ENCODE results near the gene KCNH3. TPM values are rescaled to one million over a fixed set of nuclear protein-coding genes. Genes with fewer than 3 reads are reported as not detected.

Gene KCNH3
- total and polyA plus RNA-seq, 2 of the 4 experiments (the other 2 are of a cell fraction): 0.10 TPM; not detected in 1

GRCh38 chr12:49545815-49546214, 7.0 kb downstream of the KCNH3 start (continued):
- TF ChIP-seq RCOR1 (IDR thresholded peaks at IDR 0.05; ENCODE audit: insufficient replicate concordance, low read length): no peak

- TF ChIP-seq SMC3 (IDR thresholded peaks at IDR 0.05; ENCODE audit: low read depth, low read length) (no peak), CHD1 (IDR thresholded peaks at IDR 0.05; ENCODE audit: low read depth, low read length) (no peak), MAZ (IDR thresholded peaks at IDR 0.05; ENCODE audit: borderline replicate concordance, low read depth, low read length) (no peak), RAD21 (IDR thresholded peaks at IDR 0.05; ENCODE audit: low read length) (no peak), CEBPB (IDR thresholded peaks at IDR 0.05; ENCODE audit: low read depth, low read length) (no peak), RFX5 (IDR thresholded peaks at IDR 0.05; ENCODE audit: low read depth, low read length) (no peak), FOS (IDR thresholded peaks at IDR 0.05; ENCODE audit: low read depth, low read length) (no peak)
- Histone ChIP-seq H2AK9ac (replicated peaks; ENCODE audit: low read depth, low read length, poor library complexity) (no peak overlapping the region), H3K4ac (ENCODE audit: low read depth, low read length) (no peak overlapping the region), H3K14ac (replicated peaks; ENCODE audit: low read depth, low read length) (no peak overlapping the region), H3K36me3 (ENCODE audit: control insufficient read depth, insufficient read depth, low read length) (no peaks in the 10 kb centered on the region), H3K9ac (ENCODE audit: low read depth, low read length) (no peak overlapping the region), H3K56ac (ENCODE audit: extremely low read depth, insufficient read depth, low read length) (no peak overlapping the region), H3K4me2 (ENCODE audit: low read depth, low read length) (no peak overlapping the region), H2BK15ac (ENCODE audit: low read depth, low read length) (no peak overlapping the region), H2AFZ (replicated peaks; ENCODE audit: low read length, poor library complexity) (no peak overlapping the region), H3K27ac (ENCODE audit: insufficient read depth, low read length) (no peak overlapping the region), H4K20me1 (ENCODE audit: insufficient read depth, low read length) (no peaks in the 10 kb centered on the region), H3K9me1 (ENCODE audit: insufficient read depth, low read length) (no peaks in the 10 kb centered on the region), H4K91ac (ENCODE audit: insufficient read depth, low read depth, low read length) (no peak overlapping the region), H3K18ac (ENCODE audit: low read depth, low read length) (no peak overlapping the region), H3K23ac (ENCODE audit: low read depth, low read length) (no peak overlapping the region), H4K5ac (ENCODE audit: low read depth, low read length) (no peak overlapping the region), H3K4me1 (ENCODE audit: control insufficient read depth, insufficient read depth, low read length) (peaks cover 3% of the 10 kb centered on the region; the same call in 1 of the 2 replicates), H3K27me3 (ENCODE audit: control insufficient read depth, insufficient read depth, low read length) (peaks cover 81% of the 10 kb centered on the region), H2AK5ac (ENCODE audit: low read depth, low read length) (no peak overlapping the region), H4K8ac (ENCODE audit: low read depth in 2 of 2, low read length in 2 of 2) (no peak overlapping the region), H3K79me1 (ENCODE audit: low read depth in 1 of 2, low read length in 2 of 2) (no peaks in the 10 kb centered on the region), H2BK20ac (ENCODE audit: low read depth, low read length) (no peak overlapping the region), H3K4me3 (ENCODE audit: insufficient read depth, low read depth, low read length) (no peak overlapping the region), H3K9me3 (ENCODE audit: control insufficient read depth, insufficient read depth, low read length) (no peaks in the 10 kb centered on the region), H2BK5ac (ENCODE audit: low read depth, low read length, poor library complexity, severe bottlenecking) (no peak overlapping the region), H2BK120ac (ENCODE audit: low read depth, low read length) (no peak overlapping the region)
- no TSS peak for BruUV-seq (replicated peaks)
- dilution Hi-C loops (cut with HindIII; ENCODE audit: low sequenced_read_pairs, unreplicated experiment): no loop called here
- ChIA-PET CTCF (no interaction called here), POLR2A (ENCODE audit: unreplicated experiment) (no interaction called here)
- no peak for ATAC-seq (ENCODE audit: low read depth)
- DNase-seq: no peak
- intact Hi-C loops (cut with micrococcal nuclease): no loop called here
- in situ Hi-C loops (cut with MboI; ENCODE audit: low sequenced_read_pairs): no loop called here
- WGBS, 2 experiments (ENCODE audit: extremely low coverage in 2 of 2, insufficient read length in 1 of 2): no CpG with 5 or more reads among the region's 3 CpGs
Measured at GRCh38 chr12:49546481-49546880, 7.7 kb downstream of the KCNH3 start.
